Iris pigment epithelial cell (primary cell): ENCODE data around the gene SCO2.

Source experiments
- DNase-seq: peaks from one replicate; pipeline ENCODE4 v3.0.0-alpha.2; 2011; ENCODE audit warnings: low read depth

SCO2 gene

DNA sequence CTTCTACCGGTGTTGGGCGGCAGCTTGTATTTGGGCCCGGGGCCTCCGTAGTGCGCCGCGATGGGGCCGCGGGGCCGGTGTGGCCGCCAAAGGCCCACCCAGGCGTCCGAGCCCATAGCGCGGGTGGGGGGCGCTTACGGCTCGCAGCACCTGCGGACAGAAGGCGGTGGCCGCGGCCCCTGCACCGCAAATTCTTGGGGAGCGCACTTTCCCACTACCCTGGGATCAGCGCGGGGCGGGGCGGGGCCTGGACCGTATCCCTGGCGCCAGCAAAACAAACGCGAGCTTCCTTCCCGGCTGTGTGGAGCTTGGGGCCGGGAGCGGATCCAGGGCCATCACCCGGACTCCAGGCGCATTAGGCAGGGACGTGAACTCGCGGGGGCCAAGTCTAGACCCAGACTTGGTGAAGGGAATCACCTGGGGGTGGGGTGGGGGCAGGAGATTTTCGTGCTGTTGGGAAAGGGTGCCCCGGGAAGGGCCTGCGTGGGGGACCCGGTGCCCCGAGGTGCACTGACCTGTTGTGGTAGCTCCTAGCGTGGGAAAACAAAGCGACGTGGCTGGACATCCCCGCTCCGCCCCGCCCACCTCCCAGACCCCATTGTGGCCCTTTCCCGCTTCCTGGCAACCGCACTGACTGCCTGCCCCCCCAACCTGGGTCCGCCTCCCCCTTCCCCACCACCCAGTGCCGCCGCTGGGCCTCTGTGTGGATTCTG lies 6.7 kb upstream of the SCO2 start:
- peak; percentile 62 for DNase-seq

GRCh38 chr22:50531546-50531961 lies 6.2 kb upstream of the SCO2 start:
- peak; percentile 34 for DNase-seq

GRCh38 chr22:50530877-50531545 lies 5.6 kb upstream of the SCO2 start:
- peak; percentile 90 for DNase-seq

DNA sequence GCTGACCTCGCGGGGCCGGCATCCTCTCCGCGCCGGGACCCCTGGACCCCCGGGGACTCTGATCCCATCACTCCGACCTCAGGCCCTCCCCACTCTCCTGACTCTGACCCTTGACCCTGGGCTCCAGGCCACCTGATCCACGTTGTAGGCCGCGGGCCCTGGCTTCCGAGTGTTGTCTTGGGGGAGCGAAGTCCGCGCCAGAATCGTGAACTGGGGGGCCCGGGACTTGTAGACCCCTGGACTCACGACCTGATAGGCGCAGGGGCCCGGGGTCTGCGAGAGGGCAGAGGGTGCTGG lies 5.1 kb upstream of the SCO2 start:
- DNase-seq: no peak

DNA sequence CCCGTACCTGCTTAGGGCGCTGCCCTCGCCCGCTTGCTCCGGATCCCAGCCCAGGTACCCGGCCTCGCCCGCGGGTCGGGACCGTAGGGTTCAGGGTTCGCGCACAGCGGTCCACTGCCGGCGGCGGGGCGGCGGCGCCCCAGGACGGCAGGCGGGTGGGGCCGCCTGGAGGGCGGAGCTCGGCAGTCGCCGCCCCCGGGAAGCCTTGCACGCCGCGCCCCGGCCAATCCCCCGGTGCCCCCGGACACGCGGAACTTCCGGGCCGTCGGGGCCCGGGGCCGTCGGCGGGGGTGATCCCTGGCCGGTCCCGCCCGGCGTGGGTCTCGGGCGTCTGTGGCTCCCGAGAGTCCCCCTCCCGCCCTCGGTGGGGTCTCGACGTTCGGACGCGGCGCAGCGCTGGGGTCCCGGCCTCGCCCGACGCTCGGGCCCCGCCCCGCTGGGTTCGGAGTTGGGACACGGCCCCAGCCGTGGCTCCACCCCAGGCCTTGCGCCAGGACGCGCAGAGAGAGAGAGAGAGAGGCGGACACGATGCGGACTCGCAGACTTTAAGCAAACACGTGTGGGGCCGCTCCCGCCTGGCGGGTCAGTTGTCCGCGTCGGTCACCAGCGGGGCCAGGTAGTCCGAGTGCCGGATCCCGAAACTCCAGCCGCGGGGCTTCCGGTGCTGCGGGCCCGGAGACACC lies 4.6 kb upstream of the SCO2 start, which contains the start of gene TYMP:
TYMP (minus strand) TSS at position 116 of the 683 bp plus-strand sequence. CDS start 303 bp downstream, outside the sequence.
- DNase-seq: peak; percentile 89

DNA sequence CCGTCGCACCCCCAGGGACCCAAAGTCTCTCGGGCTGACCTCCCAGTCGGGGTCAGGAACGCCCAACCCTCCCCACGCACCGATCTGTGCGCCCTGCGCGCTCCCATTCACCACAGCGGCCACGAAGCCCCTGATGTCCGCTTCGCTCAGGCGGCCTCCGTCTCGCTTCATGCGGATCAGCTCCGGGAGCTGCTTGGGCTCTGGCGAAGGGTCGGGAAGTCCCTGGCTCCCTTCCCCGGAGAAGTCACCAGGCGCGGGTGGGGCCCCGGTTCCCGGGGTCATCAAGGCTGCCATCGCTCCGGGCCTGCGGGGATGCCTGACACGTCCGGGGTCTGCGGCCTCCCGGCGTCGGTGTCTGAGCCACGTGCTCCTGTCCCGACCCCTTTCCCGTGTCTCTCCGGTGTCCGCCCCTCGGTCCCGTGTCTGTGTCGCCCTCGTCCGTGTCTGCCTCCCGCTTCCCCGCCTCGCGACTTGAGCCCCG lies 4.1 kb upstream of the SCO2 start:
- DNase-seq: peak; percentile 47

DNA sequence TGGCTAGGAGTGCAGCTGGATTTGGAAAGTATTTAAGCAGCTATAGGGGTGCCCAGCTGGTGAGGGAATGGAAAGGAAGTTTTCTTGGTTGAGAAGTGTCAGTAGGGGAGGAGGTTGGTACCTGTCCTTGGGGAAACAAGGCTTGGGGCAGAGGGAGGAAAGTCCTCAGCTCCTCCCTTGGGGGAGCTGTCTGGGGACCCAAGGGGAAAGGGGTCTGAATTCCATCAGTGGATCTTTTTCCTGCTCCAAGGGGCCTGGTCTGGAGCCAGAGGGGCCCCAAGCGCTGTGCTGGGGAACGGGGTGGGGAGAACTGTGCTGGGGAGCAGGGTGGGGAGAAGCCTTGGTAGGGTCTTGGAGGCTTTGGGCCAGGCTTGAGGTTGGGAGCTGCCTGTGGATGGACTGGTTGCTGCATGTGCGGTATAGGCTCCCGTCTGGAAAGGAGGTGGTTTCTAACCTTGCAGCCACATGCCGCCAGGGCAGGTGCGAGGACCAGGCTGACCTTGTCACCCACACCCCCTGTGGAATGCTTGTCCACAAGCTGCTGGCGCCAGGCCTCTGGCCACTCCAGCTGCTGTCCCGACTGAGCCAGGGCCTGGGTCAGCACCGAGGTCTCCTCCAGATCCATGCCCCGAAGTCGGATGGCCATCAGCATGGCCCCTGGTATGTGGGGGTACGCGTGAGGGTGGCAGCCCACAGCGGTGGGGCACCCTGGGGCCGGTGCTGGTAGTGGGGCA lies 3.5 kb upstream of the SCO2 start:
- no peak for DNase-seq

DNA sequence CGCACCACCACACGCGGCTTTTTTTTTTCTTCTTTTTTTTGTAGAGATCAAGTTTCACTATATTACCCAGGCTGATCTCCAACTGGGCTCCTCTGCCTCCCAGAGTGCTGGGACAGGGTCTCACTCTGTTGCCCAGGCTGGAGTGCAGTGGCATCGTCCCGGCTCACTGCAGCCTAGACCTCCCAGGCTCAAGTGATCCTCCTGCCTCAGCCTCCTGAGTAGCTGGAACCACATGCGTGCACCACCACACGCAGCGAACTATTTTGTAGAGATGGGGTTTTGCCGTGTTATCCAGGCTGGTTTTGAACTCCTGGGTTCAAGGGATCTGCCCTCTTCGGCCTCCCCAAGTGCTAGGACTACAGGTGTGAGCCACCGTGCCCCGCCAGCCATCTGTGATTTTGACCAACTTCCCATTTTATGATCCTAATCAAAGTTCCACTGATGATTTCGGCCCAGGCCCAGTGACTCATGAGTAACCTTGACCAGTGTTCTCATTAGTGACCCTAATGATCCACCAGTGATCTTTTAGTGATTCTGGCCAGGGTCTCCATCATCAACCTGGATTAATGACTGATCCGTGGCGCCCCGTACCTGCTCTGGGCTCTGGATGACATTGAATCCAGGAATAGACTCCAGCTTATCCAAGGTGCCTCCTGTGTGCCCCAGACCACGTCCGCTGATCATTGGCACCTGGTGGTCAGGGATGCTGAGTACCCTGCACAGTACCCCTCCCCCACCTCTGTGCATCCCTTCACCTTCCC lies 2.7 kb upstream of the SCO2 start:
- no peak for DNase-seq

DNA sequence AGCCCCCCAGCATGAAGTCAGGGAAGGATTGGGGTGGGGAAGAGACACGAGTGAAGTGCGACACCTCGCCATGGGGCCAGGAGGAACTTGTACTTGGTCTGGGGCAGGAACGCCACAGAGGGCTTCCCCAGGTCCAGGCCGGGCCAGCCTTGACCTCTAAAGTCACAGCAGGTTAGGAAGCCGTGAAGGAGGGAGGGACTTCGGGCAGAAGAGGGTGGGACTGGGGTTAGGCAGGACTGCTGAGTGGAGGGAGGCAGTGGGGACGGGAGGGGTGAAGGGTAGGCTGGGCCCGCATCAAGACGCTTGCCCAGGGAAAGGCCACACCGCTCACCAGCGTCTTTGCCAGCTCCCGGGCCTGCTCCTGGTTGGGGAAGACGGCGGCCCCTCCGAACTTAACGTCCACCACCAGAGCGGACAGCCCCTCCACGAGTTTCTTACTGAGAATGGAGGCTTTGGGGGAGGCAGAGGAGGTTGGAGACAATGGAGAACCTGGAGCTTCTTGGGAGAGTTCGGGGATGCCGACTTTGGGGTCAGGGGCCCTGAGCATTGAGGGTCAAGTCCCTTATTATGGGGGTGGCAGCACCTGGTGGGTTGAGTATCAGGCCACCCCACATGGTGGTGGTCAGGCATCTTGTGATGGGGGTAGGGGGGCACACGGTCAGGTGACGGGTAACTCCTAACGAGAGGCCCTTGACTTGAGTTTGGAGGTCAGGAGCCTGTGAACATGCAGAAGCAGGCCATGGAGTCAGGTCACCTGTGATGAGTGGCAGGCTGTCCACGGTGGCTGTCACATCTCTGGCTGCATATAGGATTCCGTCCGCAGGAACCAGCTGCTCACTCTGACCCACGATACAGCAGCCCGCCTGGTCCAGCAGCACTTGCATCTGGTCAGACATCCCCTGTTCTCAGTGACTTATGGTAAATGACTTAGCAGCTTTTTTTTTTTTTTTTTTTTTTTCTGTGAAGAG lies 1.7 kb upstream of the SCO2 start:
- DNase-seq: peak; percentile 23

DNA sequence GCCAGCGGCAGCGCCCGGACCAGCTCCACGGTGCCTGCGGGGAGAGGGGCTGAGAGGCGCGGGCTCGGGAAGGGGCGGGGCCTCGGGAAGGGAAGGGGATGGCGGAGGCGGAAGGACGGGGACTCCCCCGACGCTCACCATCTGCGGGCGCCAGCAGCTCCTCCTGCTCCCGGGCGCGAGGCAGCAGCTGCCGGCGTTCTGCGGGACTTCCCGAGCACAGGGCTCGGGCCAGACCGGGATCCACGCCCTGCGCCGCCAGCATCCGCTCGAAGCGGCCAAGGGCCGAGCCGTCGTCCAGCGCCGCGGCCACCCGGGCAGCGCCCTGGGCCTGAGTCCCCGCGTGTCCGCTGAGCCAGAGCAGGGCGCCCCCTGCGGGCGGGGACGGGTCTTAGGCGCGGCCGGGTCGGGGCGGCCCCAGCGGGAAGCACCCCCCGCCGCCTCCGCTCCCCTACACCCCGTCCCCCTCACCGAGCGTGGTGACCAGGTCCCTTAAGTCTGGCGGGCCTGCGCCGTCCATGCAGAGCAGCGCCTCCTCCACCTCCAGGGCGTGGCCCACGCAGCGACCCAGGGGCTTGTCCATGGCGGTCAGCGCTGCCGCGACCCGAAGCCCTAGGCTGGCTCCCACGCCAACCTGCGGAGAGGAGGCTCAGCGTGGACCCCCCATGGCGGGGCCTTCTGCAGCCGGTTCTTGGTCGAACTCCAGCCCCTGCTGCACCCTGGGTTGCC lies 873 bp upstream of the SCO2 start:
- peak; percentile 79 for DNase-seq

DNA sequence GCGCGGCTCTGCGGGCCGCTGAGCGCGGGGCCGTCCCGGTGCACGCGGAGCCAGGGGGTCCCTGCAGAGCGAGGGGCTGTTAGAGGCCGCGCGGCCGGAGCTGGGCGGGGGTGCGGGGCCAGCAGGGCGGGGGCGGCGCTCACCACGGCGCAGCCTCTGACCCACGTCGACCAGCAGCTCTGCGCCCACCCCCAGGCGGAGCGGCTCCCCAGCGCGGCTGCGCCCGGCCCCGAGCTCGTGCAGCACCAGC lies 385 bp upstream of the SCO2 start:
- DNase-seq: no peak

- DNase-seq: no peak
Observed at GRCh38 chr22:50524676-50525103, 708 bp downstream of the SCO2 start.

GRCh38 chr22:50523806-50524675 lies 1.4 kb downstream of the SCO2 start:
- DNase-seq: no peak

GRCh38 chr22:50523458-50523805 lies 2.0 kb downstream of the SCO2 start:
- DNase-seq: no peak

DNA sequence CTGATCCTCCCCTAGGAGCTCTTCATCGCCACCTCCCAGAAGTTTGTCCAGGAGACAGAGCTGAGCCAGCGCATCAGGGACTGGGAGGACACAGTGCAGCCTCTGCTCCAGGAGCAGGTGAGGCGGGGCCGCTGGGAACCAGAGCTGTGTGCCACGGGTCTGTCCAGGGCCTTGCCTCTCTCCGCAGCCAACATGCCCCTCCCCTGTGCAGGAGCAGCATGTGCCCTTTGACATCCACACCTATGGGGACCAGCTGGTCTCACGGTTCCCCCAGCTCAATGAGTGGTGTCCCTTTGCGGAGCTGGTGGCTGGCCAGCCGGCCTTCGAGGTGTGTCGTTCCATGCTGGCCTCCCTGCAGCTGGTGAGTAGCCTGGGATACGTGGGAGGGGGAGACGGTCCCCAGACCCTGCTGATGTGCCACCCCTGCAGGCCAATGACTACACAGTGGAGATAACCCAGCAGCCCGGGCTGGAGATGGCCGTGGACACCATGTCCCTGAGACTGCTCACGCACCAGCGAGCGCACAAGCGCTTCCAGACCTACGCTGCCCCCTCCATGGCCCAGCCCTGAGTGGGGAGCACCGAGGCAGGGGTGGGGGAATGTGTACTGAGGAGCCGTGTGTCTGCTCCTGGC lies 2.5 kb downstream of the SCO2 start:
- DNase-seq: no peak

GRCh38 chr22:50522208-50522805 lies 3.1 kb downstream of the SCO2 start:
- no peak for DNase-seq

GRCh38 chr22:50521710-50522109 lies 3.7 kb downstream of the SCO2 start:
- no peak for DNase-seq

DNA sequence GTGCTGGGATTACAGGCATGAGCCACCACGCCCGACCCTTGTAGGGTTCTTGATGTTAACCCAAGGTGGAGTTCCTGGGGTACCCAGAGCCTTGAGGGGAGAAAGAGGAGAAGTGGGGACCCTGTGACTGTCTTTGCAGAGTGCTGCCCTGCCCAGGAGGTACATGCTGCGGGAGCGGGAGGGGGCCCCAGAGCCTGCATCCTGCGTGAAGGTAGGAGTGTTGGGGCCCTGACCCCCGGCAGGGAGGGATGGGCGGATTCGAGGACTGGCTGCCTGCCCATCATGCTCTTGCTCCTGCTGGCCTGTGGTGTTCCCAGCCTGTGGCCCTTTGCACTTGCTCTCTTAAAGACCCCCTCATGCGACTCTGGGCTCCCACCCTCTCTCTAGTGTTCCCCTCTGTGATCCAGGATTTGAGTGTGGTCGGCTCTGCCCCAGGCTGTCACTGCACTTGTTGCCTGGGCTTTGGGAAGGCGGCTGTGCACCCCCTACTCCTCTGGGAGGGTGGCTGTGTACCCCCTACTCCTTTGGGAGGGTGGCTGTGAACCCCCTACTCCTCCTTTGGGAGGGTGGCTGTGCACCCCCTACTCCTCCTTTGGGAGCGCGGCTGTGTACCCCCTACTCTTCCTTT lies 4.5 kb downstream of the SCO2 start:
- no peak for DNase-seq
